Measurements from ENCODE around the gene TNFAIP3. TPM values are rescaled to one million over a fixed set of nuclear protein-coding genes. Genes with fewer than 3 reads are reported as not detected.

Gene TNFAIP3
- total and polyA plus RNA-seq, 2 of the 8 experiments (the other 6 are each of a cell fraction or from before 2014, with no cell fraction given) = 1.6 to 2.0 TPM

DNA sequence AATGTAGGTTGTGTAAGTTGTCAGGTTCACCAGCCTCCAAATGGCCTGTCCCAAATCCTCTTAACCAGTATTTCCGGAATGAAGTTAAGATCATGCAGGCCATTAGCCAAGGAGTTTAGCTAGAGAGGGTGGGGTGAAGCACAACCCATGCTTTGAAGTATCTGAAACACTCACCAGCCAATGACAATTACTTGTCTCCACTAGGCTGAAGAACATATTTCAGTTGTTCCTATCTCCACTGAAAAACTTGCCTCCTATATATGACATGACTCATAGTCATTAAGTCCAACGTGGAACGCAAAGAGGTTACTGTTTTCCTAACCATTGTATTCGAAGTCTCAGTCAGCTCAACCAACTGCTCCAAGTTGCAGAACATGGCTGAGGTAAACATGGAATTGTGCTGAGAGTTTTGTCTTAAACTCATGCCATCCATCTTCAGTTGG, 37.4 kb upstream of the TNFAIP3 start:
- Histone ChIP-seq H4K91ac (replicated peaks; ENCODE audit: insufficient read length, low read length) (no peak overlapping the region), H3K4me3 (ENCODE audit: extremely low read depth in 1 of 4, insufficient read depth in 2 of 4, low read depth in 3 of 4, low read length in 4 of 4) (no peak overlapping the region), H3K79me2 (ENCODE audit: control insufficient read depth in 1 of 2, insufficient read depth in 2 of 2, low read length in 2 of 2) (no peaks in the 10 kb centered on the region), H2AFZ (ENCODE audit: low read length) (no peak overlapping the region), H3K9me3 (ENCODE audit: insufficient read depth in 2 of 2, low read depth in 1 of 2, low read length in 1 of 2) (no peaks in the 10 kb centered on the region), H2BK15ac (ENCODE audit: low read length) (no peak overlapping the region), H3K4ac (replicated peaks; ENCODE audit: insufficient read length, low read depth, low read length) (no peak overlapping the region), H2BK120ac (replicated peaks; ENCODE audit: low read depth, low read length) (no peak overlapping the region), H4K8ac (ENCODE audit: extremely low read depth, insufficient read depth, low read length) (no peak overlapping the region), H3K36me3 (ENCODE audit: control insufficient read depth in 2 of 4, insufficient read depth in 4 of 4, low read length in 3 of 4) (no peaks in the 10 kb centered on the region), H3K23me2 (ENCODE audit: low read depth, low read length) (no peaks in the 10 kb centered on the region; the same call in 1 of the 2 replicates), H3K14ac (ENCODE audit: insufficient read length) (no peak overlapping the region), H3K23ac (ENCODE audit: insufficient read length) (no peak overlapping the region), H3K27me3 (replicated peaks in 1 of 4; ENCODE audit: control insufficient read depth in 3 of 4, extremely low read depth in 1 of 4, insufficient read depth in 3 of 4, low read length in 3 of 4) (no peaks in the 10 kb centered on the region), H3K9ac (replicated peaks in 1 of 4; ENCODE audit: extremely low read depth in 1 of 4, low read depth in 3 of 4, low read length in 3 of 4) (no peak overlapping the region), H2BK5ac (ENCODE audit: low read depth, low read length) (no peak overlapping the region), H3K18ac (ENCODE audit: extremely low read depth, low read length) (no peak overlapping the region), H3K27ac (ENCODE audit: low read depth, low read length) (no peak overlapping the region), H3K79me1 (ENCODE audit: low read depth, low read length) (no peaks in the 10 kb centered on the region), H3K4me1 (replicated peaks in 1 of 4; ENCODE audit: control insufficient read depth in 3 of 4, insufficient read depth in 4 of 4, low read length in 3 of 4) (no peaks in the 10 kb centered on the region), H3K56ac (replicated peaks; ENCODE audit: insufficient read length, low read depth, low read length) (no peak overlapping the region), H3K4me2 (ENCODE audit: insufficient read depth in 1 of 2, low read depth in 2 of 2, low read length in 2 of 2) (no peak overlapping the region), H2BK12ac (ENCODE audit: low read depth, low read length) (no peak overlapping the region), H4K5ac (ENCODE audit: insufficient read length, low read depth, low read length) (no peak overlapping the region), H2BK20ac (ENCODE audit: low read length) (no peak overlapping the region), H4K20me1 (replicated peaks in 1 of 2; ENCODE audit: control insufficient read depth in 1 of 2, insufficient read depth in 2 of 2, low read length in 2 of 2) (no peaks in the 10 kb centered on the region), H2AK5ac (ENCODE audit: low read depth, low read length) (no peak overlapping the region)
- no peak for DNase-seq (ENCODE audit: low read depth in 1 of 2, low spot score in 2 of 2)
- WGBS, 2 experiments (ENCODE audit: extremely low coverage in 1 of 2, insufficient coverage in 1 of 2, insufficient read length in 1 of 2, insufficient replicate concordance in 2 of 2, low coverage in 1 of 2, low lambda C conversion rate in 2 of 2, missing lambda C conversion rate in 1 of 2) = 90% methylated on average over 4 of the region's 4 CpGs; no CpG with 5 or more reads in 1 of the 2 experiments
- POLR2A ChIA-PET (ENCODE audit: partially characterized antibody) = no interaction called here
- FAIRE-seq = no peak
- TF ChIP-seq, protein P1, sequence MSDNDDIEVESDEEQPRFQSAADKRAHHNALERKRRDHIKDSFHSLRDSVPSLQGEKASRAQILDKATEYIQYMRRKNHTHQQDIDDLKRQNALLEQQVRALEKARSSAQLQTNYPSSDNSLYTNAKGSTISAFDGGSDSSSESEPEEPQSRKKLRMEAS (IDR thresholded peaks at IDR 0.05) = no peak
- no peak for TF ChIP-seq POLR2A (IDR thresholded peaks at IDR 0.05; ENCODE audit: control extremely low read depth in 1 of 2, low read depth in 2 of 2, low read length in 2 of 2)
- TF ChIP-seq EZH2 (IDR thresholded peaks at IDR 0.05; ENCODE audit: low read depth, low read length, severe bottlenecking) = no peak
- no peak for TF ChIP-seq CBX8 (IDR thresholded peaks at IDR 0.05; ENCODE audit: borderline replicate concordance, low read depth, low read length)
- no peak for TF ChIP-seq EGR1 (IDR thresholded peaks at IDR 0.05; ENCODE audit: borderline replicate concordance, low read depth, low read length)
- no peak for TF ChIP-seq SIRT6 (IDR thresholded peaks at IDR 0.05; ENCODE audit: low read length)
- no peak for TF ChIP-seq TAF7 (optimal IDR thresholded peaks at IDR 0.05; ENCODE audit: borderline replicate concordance, low read depth, low read length)
- TF ChIP-seq NANOG (IDR thresholded peaks at IDR 0.05; ENCODE audit: insufficient read depth, low read depth, low read length, poor library complexity, severe bottlenecking) = no peak
- TF ChIP-seq TAF1 (IDR thresholded peaks at IDR 0.05; ENCODE audit: low read depth, low read length) = no peak
- TF ChIP-seq RFX5 (IDR thresholded peaks at IDR 0.05; ENCODE audit: borderline replicate concordance, low read depth, low read length) = no peak
- TF ChIP-seq TBP (IDR thresholded peaks at IDR 0.05; ENCODE audit: low read depth, low read length) = no peak
- TF ChIP-seq CEBPB (IDR thresholded peaks at IDR 0.05; ENCODE audit: low read depth, low read length) = no peak
- no peak for TF ChIP-seq CTBP2 (IDR thresholded peaks at IDR 0.05; ENCODE audit: borderline replicate concordance, insufficient read depth, insufficient read length, low read length)
- TF ChIP-seq NRF1 (IDR thresholded peaks at IDR 0.05; ENCODE audit: low read depth, low read length) = no peak
- CTCF ChIA-PET (ENCODE audit: partially characterized antibody) = no interaction called here
